Liver (tissue), 9 donors: ENCODE measurements around the gene ARSD. TPM values are rescaled to one million over a fixed set of nuclear protein-coding genes. Genes with fewer than 3 reads are reported as not detected.
A peak's percentile ranks its signal among the peaks of the same experiment; 100 is the strongest.

Experiments
- DNase-seq: peaks from one replicate; pipeline ENCODE4 v3.0.0-alpha.2; 2017; ENCODE audit warnings: low spot score
- H3K27ac ChIP-seq, 2 donors: one replicate each; pipeline ENCODE4 v1.7.0; 2013; ENCODE audit warnings: inconsistent platforms in 2 of 2, low read length in 2 of 2, control low read depth in 1 of 2, low read depth in 1 of 2, mild to moderate bottlenecking in 1 of 2
- H3K27me3 ChIP-seq, 4 donors: one replicate each; pipeline versions ENCODE4 v1.6.1 to v1.7.0; 2013; ENCODE audit warnings: low read length in 3 of 4, inconsistent platforms in 1 of 4, mild to moderate bottlenecking in 1 of 4, moderate library complexity in 1 of 4; ENCODE audit not compliant: control insufficient read depth in 4 of 4, insufficient read depth in 4 of 4
- H3K36me3 ChIP-seq, 4 donors: one replicate each; pipeline versions ENCODE4 v1.6.1 to v1.7.0; 2013; ENCODE audit warnings: low read length in 3 of 4, mild to moderate bottlenecking in 3 of 4, low read depth in 1 of 4, moderate library complexity in 1 of 4; ENCODE audit not compliant: control insufficient read depth in 4 of 4, insufficient read depth in 3 of 4
- H3K4me1 ChIP-seq, 4 donors: one replicate each; pipeline versions ENCODE4 v1.6.1 to v1.7.0; 2013; ENCODE audit warnings: low read length in 3 of 4, mild to moderate bottlenecking in 3 of 4, moderate library complexity in 1 of 4; ENCODE audit not compliant: control insufficient read depth in 4 of 4, insufficient read depth in 4 of 4
- H3K4me3 ChIP-seq, 3 donors: one replicate each; pipeline versions ENCODE4 v1.6.1 to v1.7.0; 2013; ENCODE audit warnings: low read length in 3 of 3, control low read depth in 1 of 3, low read depth in 1 of 3, mild to moderate bottlenecking in 1 of 3
- H3K9ac ChIP-seq, 2 donors: one replicate each; pipeline ENCODE4 v1.7.0; 2013; ENCODE audit warnings: low read length in 2 of 2, mild to moderate bottlenecking in 2 of 2, moderate library complexity in 2 of 2, control low read depth in 1 of 2, low read depth in 1 of 2
- H3K9me3 ChIP-seq, 4 donors: one replicate each; pipeline versions ENCODE4 v1.6.1 to v1.7.0; 2013; ENCODE audit warnings: low read length in 3 of 4; ENCODE audit not compliant: control insufficient read depth in 4 of 4
- EGR1 ChIP-seq, 2 donors: IDR thresholded peaks; 2 replicates each; pipeline ENCODE4 v1.6.1; 2016 to 2018; ENCODE audit warnings: antibody characterized with exemption in 2 of 2, low read depth in 2 of 2
- FOXA1 ChIP-seq: IDR thresholded peaks from 2 replicates; pipeline ENCODE4 v1.6.1; 2016; ENCODE audit warnings: antibody characterized with exemption
- HNF4A ChIP-seq, 2 donors: conservative IDR thresholded peaks; 2 replicates each; pipeline ENCODE4 v1.6.1; 2016; ENCODE audit warnings: antibody characterized with exemption in 2 of 2, mild to moderate bottlenecking in 2 of 2
- HNF4G ChIP-seq: IDR thresholded peaks from 2 replicates; pipeline ENCODE4 v1.6.1; 2016; ENCODE audit warnings: antibody characterized with exemption
- JUND ChIP-seq, 2 donors: IDR thresholded peaks; 2 replicates each; pipeline ENCODE4 v1.6.1; 2016; ENCODE audit warnings: antibody characterized with exemption in 2 of 2
- MAX ChIP-seq: IDR thresholded peaks from 2 replicates; pipeline ENCODE4 v1.6.1; 2016; ENCODE audit warnings: antibody characterized with exemption
- RAD21 ChIP-seq, 2 donors: IDR thresholded peaks; 2 replicates each; pipeline ENCODE4 v1.6.1; 2016; ENCODE audit warnings: antibody characterized with exemption in 2 of 2, mild to moderate bottlenecking in 2 of 2
- REST ChIP-seq: IDR thresholded peaks from 2 replicates; pipeline ENCODE4 v1.6.1; 2016; ENCODE audit warnings: antibody characterized with exemption, mild to moderate bottlenecking
- RXRA ChIP-seq, 2 donors: IDR thresholded peaks; 2 replicates each; pipeline ENCODE4 v1.6.1; 2017 to 2018; ENCODE audit warnings: antibody characterized with exemption in 2 of 2, mild to moderate bottlenecking in 1 of 2
- SP1 ChIP-seq: IDR thresholded peaks from 2 replicates; pipeline ENCODE4 v1.6.1; 2018; ENCODE audit warnings: antibody characterized with exemption, mild to moderate bottlenecking
- YY1 ChIP-seq: IDR thresholded peaks from 2 replicates; pipeline ENCODE4 v1.6.1; 2016; ENCODE audit warnings: antibody characterized with exemption, mild to moderate bottlenecking
- WGBS: extraction: QIAGEN DNeasy Blood & Tissue Kit; methylation state at CpG from one replicate; pipeline ENCODE4 v1.1.7; 2013; 5-methylcytosine and 5-hydroxymethylcytosine counted together
- polyA plus RNA-seq, 2 donors: library from polyadenylated mRNA; stranded (reverse) in 1 of 2; unstranded in 1 of 2; fragments of 200-250 nt in 1 of 2; fragments of >200 nt in 1 of 2; fragmentation: Nextera tagmentation in 1 of 2; extraction: Ambion mirVana in 1 of 2; gene quantifications; one replicate each; pipeline versions ENCODE4 v1.2.1 to v1.2.3, GENCODE V29; 2013 to 2015
- total RNA-seq, 2 donors: library from RNA; depleted of rRNA; stranded (reverse); fragments of >200 nt; gene quantifications; one replicate each; pipeline ENCODE4 v1.2.3, GENCODE V29; 2014
- donor health status: healthy.
- donor health status: healthy.
- donor health status: healthy.
- donor health status: healthy.
- donor health status: healthy.

The ARSD gene
- total and polyA plus RNA-seq, 4 donors, result 11.3 to 42.4 (median 19.5) TPM

GRCh38 chrX:2967998-2968909 is 39.1 kb upstream of the ARSD start (continued):
- no peak for TF ChIP-seq MAX

DNA sequence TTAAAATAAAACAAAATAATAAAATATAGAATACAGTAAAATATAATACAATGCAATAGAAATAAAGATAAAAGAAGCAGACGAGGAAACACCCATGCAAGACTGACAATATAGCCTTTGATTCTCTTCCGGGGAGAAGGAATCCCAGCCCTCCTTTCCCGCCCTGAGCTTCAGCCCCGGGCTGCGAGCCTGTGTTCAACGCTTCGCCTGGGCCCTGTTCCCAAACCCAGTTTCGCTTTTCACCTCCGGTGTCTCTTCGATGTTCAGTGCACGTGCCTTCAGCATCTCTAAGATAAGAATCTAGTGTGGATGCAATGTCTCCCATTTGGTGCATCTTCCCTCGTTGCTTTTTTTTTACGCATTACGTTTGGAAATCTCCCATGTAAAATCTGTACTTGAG is 38.4 kb upstream of the ARSD start:
- WGBS, result 91% methylated on average over 14 of the region's 14 CpGs
- TF ChIP-seq REST, result no peak
- TF ChIP-seq HNF4A (conservative IDR thresholded peaks at IDR 0.05), result no peak
- TF ChIP-seq RXRA (IDR thresholded peaks at IDR 0.05), result no peak
- TF ChIP-seq SP1, result no peak
- no peak for TF ChIP-seq EGR1 (IDR thresholded peaks at IDR 0.05; ENCODE audit: low read depth in 2 of 2)
- no peak for TF ChIP-seq YY1
- TF ChIP-seq HNF4G, result no peak
- TF ChIP-seq JUND (IDR thresholded peaks at IDR 0.05), result no peak
- no peak for TF ChIP-seq MAX
- no peak for TF ChIP-seq RAD21 (IDR thresholded peaks at IDR 0.05)
- DNase-seq, result no peak
- Histone ChIP-seq H3K36me3 (no peaks in the 10 kb centered on the region), H3K4me1 (peaks cover 0 to 17% (median 14%) of the 10 kb centered on the region in 4 donors), H3K9me3 (no peaks in the 10 kb centered on the region), H3K27ac (no peak overlapping the region), H3K27me3 (no peaks in the 10 kb centered on the region), H3K9ac (no peak overlapping the region), H3K4me3 (no peak overlapping the region)

DNA sequence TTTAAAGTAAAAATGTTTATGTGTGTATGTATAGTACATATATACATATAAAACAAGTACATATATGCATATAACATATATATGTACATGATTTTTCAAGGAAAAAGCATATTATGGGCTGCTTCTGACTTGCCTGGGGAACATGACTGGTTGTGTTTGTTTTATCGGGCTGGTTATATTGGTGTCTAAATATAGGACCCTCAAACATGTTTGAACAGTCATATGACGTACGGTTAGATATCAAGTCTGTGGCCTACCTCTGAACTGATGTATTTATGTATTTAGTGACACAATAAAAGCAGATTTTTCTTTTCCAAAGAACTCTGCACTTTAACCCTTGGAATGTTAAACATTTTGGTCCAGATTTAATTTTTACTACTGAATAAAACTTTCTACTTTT is 37.9 kb upstream of the ARSD start:
- no peaks in the 10 kb centered on the region for H3K27me3 ChIP-seq
- peak; percentile 21 to 25 for TF ChIP-seq HNF4A (conservative IDR thresholded peaks at IDR 0.05)
- no peak for TF ChIP-seq FOXA1
- no peak for TF ChIP-seq SP1
- H3K4me1 ChIP-seq, result peaks cover 0 to 22% (median 19%) of the 10 kb centered on the region in 4 donors
- no peak overlapping the region for H3K9ac ChIP-seq
- H3K27ac ChIP-seq, result no peak overlapping the region
- 26% methylated on average over 3 of the region's 3 CpGs for whole genome bisulfite sequencing
- H3K4me3 ChIP-seq, result no peak overlapping the region
- no peak for DNase-seq
- no peaks in the 10 kb centered on the region for H3K36me3 ChIP-seq
- H3K9me3 ChIP-seq, result no peaks in the 10 kb centered on the region

GRCh38 chrX:2965965-2966364 is 36.8 kb upstream of the ARSD start:
- H3K36me3 ChIP-seq, result peaks cover 0 to under 1% (median 0%) of the 10 kb centered on the region in 4 donors
- no peaks in the 10 kb centered on the region for H3K27me3 ChIP-seq
- 91% methylated on average over 6 of the region's 6 CpGs for WGBS
- no peak overlapping the region for H3K9ac ChIP-seq
- peaks cover 0 to 24% (median 20%) of the 10 kb centered on the region in 4 donors for H3K4me1 ChIP-seq
- no peak for DNase-seq
- H3K9me3 ChIP-seq, result no peaks in the 10 kb centered on the region
- H3K4me3 ChIP-seq, result no peak overlapping the region
- TF ChIP-seq HNF4G, result no peak
- no peak overlapping the region for H3K27ac ChIP-seq
